Measurements from ENCODE around the gene TBCK. TPM values are rescaled to one million over a fixed set of nuclear protein-coding genes. Genes with fewer than 3 reads are reported as not detected.

The TBCK gene
- total RNA-seq, 1 experiment from 2014 or later: 28.6 TPM

DNA sequence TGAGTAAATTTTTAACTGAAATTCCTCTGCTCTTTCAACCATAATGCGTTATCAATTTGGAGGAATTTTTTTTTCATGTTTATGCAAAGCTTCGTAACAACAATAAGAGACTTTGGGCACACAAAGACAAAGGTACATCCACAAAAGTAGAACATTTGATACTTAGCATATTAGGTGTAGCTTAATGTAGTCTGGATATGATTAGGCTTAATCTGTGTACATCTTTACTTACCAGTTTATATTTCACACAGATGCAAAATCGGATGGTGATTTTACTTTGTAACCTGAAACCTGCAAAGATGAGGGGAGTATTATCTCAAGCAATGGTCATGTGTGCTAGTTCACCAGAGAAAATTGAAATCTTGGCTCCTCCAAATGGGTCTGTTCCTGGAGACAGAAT lies 20.6 kb upstream of the TBCK start (continued):
- TF ChIP-seq, protein P1, sequence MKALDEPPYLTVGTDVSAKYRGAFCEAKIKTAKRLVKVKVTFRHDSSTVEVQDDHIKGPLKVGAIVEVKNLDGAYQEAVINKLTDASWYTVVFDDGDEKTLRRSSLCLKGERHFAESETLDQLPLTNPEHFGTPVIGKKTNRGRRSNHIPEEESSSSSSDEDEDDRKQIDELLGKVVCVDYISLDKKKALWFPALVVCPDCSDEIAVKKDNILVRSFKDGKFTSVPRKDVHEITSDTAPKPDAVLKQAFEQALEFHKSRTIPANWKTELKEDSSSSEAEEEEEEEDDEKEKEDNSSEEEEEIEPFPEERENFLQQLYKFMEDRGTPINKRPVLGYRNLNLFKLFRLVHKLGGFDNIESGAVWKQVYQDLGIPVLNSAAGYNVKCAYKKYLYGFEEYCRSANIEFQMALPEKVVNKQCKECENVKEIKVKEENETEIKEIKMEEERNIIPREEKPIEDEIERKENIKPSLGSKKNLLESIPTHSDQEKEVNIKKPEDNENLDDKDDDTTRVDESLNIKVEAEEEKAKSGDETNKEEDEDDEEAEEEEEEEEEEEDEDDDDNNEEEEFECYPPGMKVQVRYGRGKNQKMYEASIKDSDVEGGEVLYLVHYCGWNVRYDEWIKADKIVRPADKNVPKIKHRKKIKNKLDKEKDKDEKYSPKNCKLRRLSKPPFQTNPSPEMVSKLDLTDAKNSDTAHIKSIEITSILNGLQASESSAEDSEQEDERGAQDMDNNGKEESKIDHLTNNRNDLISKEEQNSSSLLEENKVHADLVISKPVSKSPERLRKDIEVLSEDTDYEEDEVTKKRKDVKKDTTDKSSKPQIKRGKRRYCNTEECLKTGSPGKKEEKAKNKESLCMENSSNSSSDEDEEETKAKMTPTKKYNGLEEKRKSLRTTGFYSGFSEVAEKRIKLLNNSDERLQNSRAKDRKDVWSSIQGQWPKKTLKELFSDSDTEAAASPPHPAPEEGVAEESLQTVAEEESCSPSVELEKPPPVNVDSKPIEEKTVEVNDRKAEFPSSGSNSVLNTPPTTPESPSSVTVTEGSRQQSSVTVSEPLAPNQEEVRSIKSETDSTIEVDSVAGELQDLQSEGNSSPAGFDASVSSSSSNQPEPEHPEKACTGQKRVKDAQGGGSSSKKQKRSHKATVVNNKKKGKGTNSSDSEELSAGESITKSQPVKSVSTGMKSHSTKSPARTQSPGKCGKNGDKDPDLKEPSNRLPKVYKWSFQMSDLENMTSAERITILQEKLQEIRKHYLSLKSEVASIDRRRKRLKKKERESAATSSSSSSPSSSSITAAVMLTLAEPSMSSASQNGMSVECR (CRISPR knock-in tag; IDR thresholded peaks at IDR 0.05; ENCODE audit: borderline replicate concordance): no peak
- TF ChIP-seq, protein P2, sequence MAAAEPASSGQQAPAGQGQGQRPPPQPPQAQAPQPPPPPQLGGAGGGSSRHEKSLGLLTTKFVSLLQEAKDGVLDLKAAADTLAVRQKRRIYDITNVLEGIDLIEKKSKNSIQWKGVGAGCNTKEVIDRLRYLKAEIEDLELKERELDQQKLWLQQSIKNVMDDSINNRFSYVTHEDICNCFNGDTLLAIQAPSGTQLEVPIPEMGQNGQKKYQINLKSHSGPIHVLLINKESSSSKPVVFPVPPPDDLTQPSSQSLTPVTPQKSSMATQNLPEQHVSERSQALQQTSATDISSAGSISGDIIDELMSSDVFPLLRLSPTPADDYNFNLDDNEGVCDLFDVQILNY (CRISPR knock-in tag; IDR thresholded peaks at IDR 0.05): no peak
- TF ChIP-seq, protein P3, sequence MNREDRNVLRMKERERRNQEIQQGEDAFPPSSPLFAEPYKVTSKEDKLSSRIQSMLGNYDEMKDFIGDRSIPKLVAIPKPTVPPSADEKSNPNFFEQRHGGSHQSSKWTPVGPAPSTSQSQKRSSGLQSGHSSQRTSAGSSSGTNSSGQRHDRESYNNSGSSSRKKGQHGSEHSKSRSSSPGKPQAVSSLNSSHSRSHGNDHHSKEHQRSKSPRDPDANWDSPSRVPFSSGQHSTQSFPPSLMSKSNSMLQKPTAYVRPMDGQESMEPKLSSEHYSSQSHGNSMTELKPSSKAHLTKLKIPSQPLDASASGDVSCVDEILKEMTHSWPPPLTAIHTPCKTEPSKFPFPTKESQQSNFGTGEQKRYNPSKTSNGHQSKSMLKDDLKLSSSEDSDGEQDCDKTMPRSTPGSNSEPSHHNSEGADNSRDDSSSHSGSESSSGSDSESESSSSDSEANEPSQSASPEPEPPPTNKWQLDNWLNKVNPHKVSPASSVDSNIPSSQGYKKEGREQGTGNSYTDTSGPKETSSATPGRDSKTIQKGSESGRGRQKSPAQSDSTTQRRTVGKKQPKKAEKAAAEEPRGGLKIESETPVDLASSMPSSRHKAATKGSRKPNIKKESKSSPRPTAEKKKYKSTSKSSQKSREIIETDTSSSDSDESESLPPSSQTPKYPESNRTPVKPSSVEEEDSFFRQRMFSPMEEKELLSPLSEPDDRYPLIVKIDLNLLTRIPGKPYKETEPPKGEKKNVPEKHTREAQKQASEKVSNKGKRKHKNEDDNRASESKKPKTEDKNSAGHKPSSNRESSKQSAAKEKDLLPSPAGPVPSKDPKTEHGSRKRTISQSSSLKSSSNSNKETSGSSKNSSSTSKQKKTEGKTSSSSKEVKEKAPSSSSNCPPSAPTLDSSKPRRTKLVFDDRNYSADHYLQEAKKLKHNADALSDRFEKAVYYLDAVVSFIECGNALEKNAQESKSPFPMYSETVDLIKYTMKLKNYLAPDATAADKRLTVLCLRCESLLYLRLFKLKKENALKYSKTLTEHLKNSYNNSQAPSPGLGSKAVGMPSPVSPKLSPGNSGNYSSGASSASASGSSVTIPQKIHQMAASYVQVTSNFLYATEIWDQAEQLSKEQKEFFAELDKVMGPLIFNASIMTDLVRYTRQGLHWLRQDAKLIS (CRISPR knock-in tag; IDR thresholded peaks at IDR 0.05; ENCODE audit: borderline replicate concordance): no peak
- TF ChIP-seq EMX1 (CRISPR knock-in tag; IDR thresholded peaks at IDR 0.05) (no peak), GRHL2 (CRISPR knock-in tag; IDR thresholded peaks at IDR 0.05; ENCODE audit: insufficient replicate concordance, severe bottlenecking) (no peak)
- TF ChIP-seq, protein P4, sequence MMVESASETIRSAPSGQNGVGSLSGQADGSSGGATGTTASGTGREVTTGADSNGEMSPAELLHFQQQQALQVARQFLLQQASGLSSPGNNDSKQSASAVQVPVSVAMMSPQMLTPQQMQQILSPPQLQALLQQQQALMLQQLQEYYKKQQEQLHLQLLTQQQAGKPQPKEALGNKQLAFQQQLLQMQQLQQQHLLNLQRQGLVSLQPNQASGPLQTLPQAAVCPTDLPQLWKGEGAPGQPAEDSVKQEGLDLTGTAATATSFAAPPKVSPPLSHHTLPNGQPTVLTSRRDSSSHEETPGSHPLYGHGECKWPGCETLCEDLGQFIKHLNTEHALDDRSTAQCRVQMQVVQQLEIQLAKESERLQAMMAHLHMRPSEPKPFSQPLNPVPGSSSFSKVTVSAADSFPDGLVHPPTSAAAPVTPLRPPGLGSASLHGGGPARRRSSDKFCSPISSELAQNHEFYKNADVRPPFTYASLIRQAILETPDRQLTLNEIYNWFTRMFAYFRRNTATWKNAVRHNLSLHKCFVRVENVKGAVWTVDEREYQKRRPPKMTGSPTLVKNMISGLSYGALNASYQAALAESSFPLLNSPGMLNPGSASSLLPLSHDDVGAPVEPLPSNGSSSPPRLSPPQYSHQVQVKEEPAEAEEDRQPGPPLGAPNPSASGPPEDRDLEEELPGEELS (CRISPR knock-in tag; IDR thresholded peaks at IDR 0.05): no peak
- TF ChIP-seq, protein P5, sequence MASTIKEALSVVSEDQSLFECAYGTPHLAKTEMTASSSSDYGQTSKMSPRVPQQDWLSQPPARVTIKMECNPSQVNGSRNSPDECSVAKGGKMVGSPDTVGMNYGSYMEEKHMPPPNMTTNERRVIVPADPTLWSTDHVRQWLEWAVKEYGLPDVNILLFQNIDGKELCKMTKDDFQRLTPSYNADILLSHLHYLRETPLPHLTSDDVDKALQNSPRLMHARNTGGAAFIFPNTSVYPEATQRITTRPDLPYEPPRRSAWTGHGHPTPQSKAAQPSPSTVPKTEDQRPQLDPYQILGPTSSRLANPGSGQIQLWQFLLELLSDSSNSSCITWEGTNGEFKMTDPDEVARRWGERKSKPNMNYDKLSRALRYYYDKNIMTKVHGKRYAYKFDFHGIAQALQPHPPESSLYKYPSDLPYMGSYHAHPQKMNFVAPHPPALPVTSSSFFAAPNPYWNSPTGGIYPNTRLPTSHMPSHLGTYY (CRISPR knock-in tag; IDR thresholded peaks at IDR 0.05): no peak

DNA sequence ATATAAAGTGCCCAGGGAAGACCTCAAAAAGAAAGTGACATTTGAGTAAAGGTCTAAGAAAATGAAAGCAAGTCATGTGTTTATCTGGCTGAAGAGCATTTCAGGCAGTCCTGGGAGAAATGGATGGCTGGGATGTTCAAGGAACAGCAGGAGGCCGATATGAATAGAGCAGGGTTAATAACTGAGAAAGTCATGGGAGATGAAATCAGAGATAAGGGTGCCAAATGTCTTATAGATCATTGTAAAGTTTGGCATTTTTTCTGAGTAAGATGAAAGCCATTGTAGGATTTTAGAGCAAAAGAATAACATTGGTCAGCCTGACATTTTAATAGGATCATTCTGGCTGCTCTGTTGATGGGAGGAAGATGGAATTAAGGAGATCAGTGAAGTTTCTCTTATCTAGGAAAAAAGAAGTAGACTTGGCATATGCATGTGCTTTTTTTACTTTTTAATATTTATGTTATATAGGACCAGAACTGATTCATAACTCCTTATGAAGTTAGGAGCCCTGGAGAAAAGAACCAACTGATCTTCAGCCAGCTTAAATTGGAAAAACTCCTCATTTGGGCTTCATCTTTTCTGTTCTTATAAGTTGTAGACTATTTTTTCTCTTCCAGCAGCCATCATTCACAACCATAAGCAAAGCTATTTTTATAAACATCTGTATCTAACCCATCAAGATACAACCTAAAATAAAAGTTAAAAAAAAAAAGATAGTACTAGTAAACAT lies 18.9 kb upstream of the TBCK start:
- peaks cover 67% of the 10 kb centered on the region for H3K36me3 Mint-ChIP-seq
- CTCF ChIA-PET: no interaction called here
- no peak for TF ChIP-seq FOXJ3 (CRISPR knock-in tag; IDR thresholded peaks at IDR 0.05; ENCODE audit: borderline replicate concordance)
- TF ChIP-seq, protein P6, sequence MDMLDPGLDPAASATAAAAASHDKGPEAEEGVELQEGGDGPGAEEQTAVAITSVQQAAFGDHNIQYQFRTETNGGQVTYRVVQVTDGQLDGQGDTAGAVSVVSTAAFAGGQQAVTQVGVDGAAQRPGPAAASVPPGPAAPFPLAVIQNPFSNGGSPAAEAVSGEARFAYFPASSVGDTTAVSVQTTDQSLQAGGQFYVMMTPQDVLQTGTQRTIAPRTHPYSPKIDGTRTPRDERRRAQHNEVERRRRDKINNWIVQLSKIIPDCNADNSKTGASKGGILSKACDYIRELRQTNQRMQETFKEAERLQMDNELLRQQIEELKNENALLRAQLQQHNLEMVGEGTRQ (CRISPR knock-in tag; IDR thresholded peaks at IDR 0.05): no peak
- TF ChIP-seq SMAD4 (CRISPR knock-in tag; IDR thresholded peaks at IDR 0.05): no peak
- no peak for TF ChIP-seq FOXP1 (CRISPR knock-in tag; IDR thresholded peaks at IDR 0.05; ENCODE audit: borderline replicate concordance)
- TF ChIP-seq TCF7 (CRISPR knock-in tag; IDR thresholded peaks at IDR 0.05; ENCODE audit: low read depth): no peak
- TF ChIP-seq CREM (CRISPR knock-in tag; IDR thresholded peaks at IDR 0.05): no peak
- TF ChIP-seq, protein P7, sequence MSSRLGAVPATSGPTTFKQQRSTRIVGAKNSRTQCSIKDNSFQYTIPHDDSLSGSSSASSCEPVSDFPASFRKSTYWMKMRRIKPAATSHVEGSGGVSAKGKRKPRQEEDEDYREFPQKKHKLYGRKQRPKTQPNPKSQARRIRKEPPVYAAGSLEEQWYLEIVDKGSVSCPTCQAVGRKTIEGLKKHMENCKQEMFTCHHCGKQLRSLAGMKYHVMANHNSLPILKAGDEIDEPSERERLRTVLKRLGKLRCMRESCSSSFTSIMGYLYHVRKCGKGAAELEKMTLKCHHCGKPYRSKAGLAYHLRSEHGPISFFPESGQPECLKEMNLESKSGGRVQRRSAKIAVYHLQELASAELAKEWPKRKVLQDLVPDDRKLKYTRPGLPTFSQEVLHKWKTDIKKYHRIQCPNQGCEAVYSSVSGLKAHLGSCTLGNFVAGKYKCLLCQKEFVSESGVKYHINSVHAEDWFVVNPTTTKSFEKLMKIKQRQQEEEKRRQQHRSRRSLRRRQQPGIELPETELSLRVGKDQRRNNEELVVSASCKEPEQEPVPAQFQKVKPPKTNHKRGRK (CRISPR knock-in tag; IDR thresholded peaks at IDR 0.05; ENCODE audit: borderline replicate concordance): no peak
- no peak for TF ChIP-seq PRRX2 (CRISPR knock-in tag; IDR thresholded peaks at IDR 0.05)
- no peak for TF ChIP-seq ZNF671 (CRISPR knock-in tag; IDR thresholded peaks at IDR 0.05)
- TF ChIP-seq ETV6 (CRISPR knock-in tag; IDR thresholded peaks at IDR 0.05): no peak
- TF ChIP-seq, protein P8, sequence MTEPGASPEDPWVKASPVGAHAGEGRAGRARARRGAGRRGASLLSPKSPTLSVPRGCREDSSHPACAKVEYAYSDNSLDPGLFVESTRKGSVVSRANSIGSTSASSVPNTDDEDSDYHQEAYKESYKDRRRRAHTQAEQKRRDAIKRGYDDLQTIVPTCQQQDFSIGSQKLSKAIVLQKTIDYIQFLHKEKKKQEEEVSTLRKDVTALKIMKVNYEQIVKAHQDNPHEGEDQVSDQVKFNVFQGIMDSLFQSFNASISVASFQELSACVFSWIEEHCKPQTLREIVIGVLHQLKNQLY (CRISPR knock-in tag; IDR thresholded peaks at IDR 0.05): no peak
- no peak for TF ChIP-seq ZNF219 (CRISPR knock-in tag; IDR thresholded peaks at IDR 0.05; ENCODE audit: borderline replicate concordance)

More for the DNA sequence above, 18.9 kb upstream of the TBCK start:
- DNase-seq (ENCODE audit: low spot score) (no peak), ATAC-seq (no peak)
- POLR2A ChIA-PET: interaction anchor here (0.7 kb wide), 1 partner anchor 847 kb away, joined by 3 read pairs; no protein-coding TSS in a partner anchor
- Mint-ChIP-seq H3K4me3 (no peak overlapping the region), H3K27me3 (ENCODE audit: low read depth) (no peaks in the 10 kb centered on the region), H3K9me3 (peaks cover 16% of the 10 kb centered on the region), H3K4me1 (no peaks in the 10 kb centered on the region), H3K27ac (no peak overlapping the region)

All from WTC11 (cell line).